GM12878 (cell line): ENCODE measurements around the gene DBNL. TPM values are rescaled to one million over a fixed set of nuclear protein-coding genes. Genes with fewer than 3 reads are reported as not detected.

ENCODE experiments used
- BHLHE40 ChIP-seq, 2 experiments: fragments of 450-650 bp in 1 of 2; IDR thresholded peaks; 2 replicates each; pipeline ENCODE4 v1.6.1; 2011 to 2017; ENCODE audit warnings: low read depth in 2 of 2, borderline replicate concordance in 1 of 2, improper control_type of control experiment in 1 of 2, low read length in 1 of 2, mild to moderate bottlenecking in 1 of 2
- GABPA ChIP-seq: IDR thresholded peaks from 2 replicates; pipeline ENCODE4 v1.6.1; 2014; ENCODE audit warnings: antibody characterized with exemption, low read depth, mild to moderate bottlenecking, inconsistent platforms
- GATAD2B ChIP-seq: fragments of 450-650 bp; conservative IDR thresholded peaks from 2 replicates; pipeline ENCODE4 v1.6.1; 2017; ENCODE audit warnings: low read depth, mild to moderate bottlenecking, moderate library complexity
- KAT2A ChIP-seq: conservative IDR thresholded peaks from 2 replicates; pipeline ENCODE4 v1.6.1; 2011; ENCODE audit warnings: low read depth, low read length; ENCODE audit not compliant: control insufficient read depth
- KDM1A ChIP-seq: fragments of 200-600 bp; sonication (generic); IDR thresholded peaks from 2 replicates; pipeline ENCODE4 v1.6.1; 2016; ENCODE audit warnings: borderline replicate concordance
- MTA2 ChIP-seq: fragments of 450-650 bp; IDR thresholded peaks from 2 replicates; pipeline ENCODE4 v1.6.1; 2016; ENCODE audit warnings: low read depth, mild to moderate bottlenecking, moderate library complexity
- MYB ChIP-seq: fragments of 150-350 bp; IDR thresholded peaks from 2 replicates; pipeline ENCODE4 v1.6.1; 2014; ENCODE audit warnings: mild to moderate bottlenecking, low read depth, low read length, borderline replicate concordance
- NBN ChIP-seq: fragments of 450-650 bp; IDR thresholded peaks from 2 replicates; pipeline ENCODE4 v1.6.1; 2016
- NFIC ChIP-seq: IDR thresholded peaks from 2 replicates; pipeline ENCODE4 v1.6.1; 2012; ENCODE audit warnings: low read depth, mild to moderate bottlenecking, inconsistent platforms, low read length, moderate library complexity
- NFYA ChIP-seq: IDR thresholded peaks from 2 replicates; pipeline ENCODE4 v1.6.1; 2011; ENCODE audit warnings: low read depth, mild to moderate bottlenecking, low read length, improper control_type of control experiment, borderline replicate concordance
- RAD21 ChIP-seq: IDR thresholded peaks from 2 replicates; pipeline ENCODE4 v1.6.1; 2011; ENCODE audit warnings: mild to moderate bottlenecking, low read depth, low read length, moderate library complexity; ENCODE audit not compliant: insufficient read depth
- SMARCA5 ChIP-seq: fragments of 450-650 bp; IDR thresholded peaks from 2 replicates; pipeline ENCODE4 v1.6.1; 2017; ENCODE audit warnings: mild to moderate bottlenecking
- SPI1 ChIP-seq: IDR thresholded peaks from 2 replicates; pipeline ENCODE4 v1.6.1; 2011; ENCODE audit warnings: low read depth, mild to moderate bottlenecking, low read length, moderate library complexity, borderline replicate concordance; ENCODE audit not compliant: insufficient read depth
- SREBF2 ChIP-seq: IDR thresholded peaks from 2 replicates; pipeline ENCODE4 v1.6.1; 2012; ENCODE audit warnings: mild to moderate bottlenecking, low read length
- TBL1XR1 ChIP-seq: IDR thresholded peaks from 2 replicates; pipeline ENCODE4 v1.6.1; 2012; ENCODE audit warnings: low read depth, low read length, improper control_type of control experiment
- ZSCAN29 ChIP-seq: fragments of 450-650 bp; IDR thresholded peaks from 2 replicates; pipeline ENCODE4 v1.6.1; 2017; ENCODE audit warnings: mild to moderate bottlenecking, moderate library complexity
- polyA plus RNA-seq, 11 experiments: library from polyadenylated mRNA; depleted of rRNA in 4 of 11; unstranded in 6 of 11; stranded (reverse) in 5 of 11; fragments of >200 nt; fragmentation: Nextera tagmentation in 4 of 11; fragmentation: Illumina TruSeq in 1 of 11; extraction: Ambion mirVana in 4 of 11; extraction: Trizol in 1 of 11; gene quantifications; 1 replicate in 1 of 11; 2 replicates in 10 of 11; pipeline versions ENCODE4 v1.2.1 to v1.2.3, GENCODE V29; 2011 to 2016; ENCODE audit warnings: inconsistent platforms in 2 of 11, missing spikeins in 2 of 11, low read depth in 1 of 11
- total RNA-seq, 4 experiments: library from RNA; depleted of rRNA in 3 of 4; stranded (reverse); fragments of >200 nt in 3 of 4; fragmentation: Illumina TruSeq in 1 of 4; extraction: Trizol in 1 of 4; gene quantifications; 2 replicates each; pipeline versions ENCODE4 v1.2.1 to v1.2.3, GENCODE V29; 2013 to 2021
- TF ChIP-seq, protein P1 (sequence below): fragments of 450-650 bp; formaldehyde crosslinking; IDR thresholded peaks from 2 replicates; pipeline ENCODE4 v1.5.0; 2022; ENCODE audit warnings: mild to moderate bottlenecking, missing genetic modification characterization
- TF ChIP-seq, protein P2 (sequence below): IDR thresholded peaks from 2 replicates; pipeline ENCODE4 v1.6.1; 2012; ENCODE audit warnings: low read depth, low read length, improper control_type of control experiment
- TF ChIP-seq, protein P3 (sequence below): fragments of 450-650 bp; IDR thresholded peaks from 2 replicates; pipeline ENCODE4 v1.6.1; 2016; ENCODE audit warnings: mild to moderate bottlenecking
- TF ChIP-seq, protein P4 (sequence below): fragments of 450-650 bp; IDR thresholded peaks from 2 replicates; pipeline ENCODE4 v1.6.1; 2017; ENCODE audit warnings: mild to moderate bottlenecking
- TF ChIP-seq, protein P5 (sequence below): IDR thresholded peaks from 2 replicates; pipeline ENCODE4 v1.6.1; 2012; ENCODE audit warnings: low read depth, low read length, improper control_type of control experiment

Gene DBNL
- total and polyA plus RNA-seq, 10 of the 15 experiments (the other 5 are each of a cell fraction or from before 2014, with no cell fraction given), result 4.1 to 179 (median 84.3) TPM

DNA sequence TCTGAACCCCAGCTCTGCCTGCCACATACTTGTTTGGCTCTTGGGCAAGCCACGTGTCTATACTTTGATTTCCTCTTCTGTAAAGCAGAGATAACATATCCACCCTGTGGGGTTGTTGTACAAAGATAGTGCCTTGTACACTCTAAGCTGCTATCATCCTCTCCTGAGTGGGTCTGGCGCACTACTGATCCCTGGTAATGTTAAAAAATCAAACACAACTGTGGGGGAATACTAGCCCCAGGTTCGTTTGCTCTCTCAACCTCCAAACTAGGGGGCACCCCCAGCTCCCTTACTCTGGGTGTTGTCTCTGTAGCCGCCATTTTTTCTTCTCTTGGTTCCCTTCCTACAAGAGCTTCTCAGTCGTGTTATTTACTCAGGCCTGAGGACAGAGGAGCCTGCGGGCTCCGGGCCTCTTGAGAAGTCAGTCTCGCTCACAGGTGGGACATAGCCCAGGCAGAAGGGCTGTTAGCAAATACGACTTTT lies 36.8 kb downstream of the DBNL start (continued):
- TF ChIP-seq, protein P1, sequence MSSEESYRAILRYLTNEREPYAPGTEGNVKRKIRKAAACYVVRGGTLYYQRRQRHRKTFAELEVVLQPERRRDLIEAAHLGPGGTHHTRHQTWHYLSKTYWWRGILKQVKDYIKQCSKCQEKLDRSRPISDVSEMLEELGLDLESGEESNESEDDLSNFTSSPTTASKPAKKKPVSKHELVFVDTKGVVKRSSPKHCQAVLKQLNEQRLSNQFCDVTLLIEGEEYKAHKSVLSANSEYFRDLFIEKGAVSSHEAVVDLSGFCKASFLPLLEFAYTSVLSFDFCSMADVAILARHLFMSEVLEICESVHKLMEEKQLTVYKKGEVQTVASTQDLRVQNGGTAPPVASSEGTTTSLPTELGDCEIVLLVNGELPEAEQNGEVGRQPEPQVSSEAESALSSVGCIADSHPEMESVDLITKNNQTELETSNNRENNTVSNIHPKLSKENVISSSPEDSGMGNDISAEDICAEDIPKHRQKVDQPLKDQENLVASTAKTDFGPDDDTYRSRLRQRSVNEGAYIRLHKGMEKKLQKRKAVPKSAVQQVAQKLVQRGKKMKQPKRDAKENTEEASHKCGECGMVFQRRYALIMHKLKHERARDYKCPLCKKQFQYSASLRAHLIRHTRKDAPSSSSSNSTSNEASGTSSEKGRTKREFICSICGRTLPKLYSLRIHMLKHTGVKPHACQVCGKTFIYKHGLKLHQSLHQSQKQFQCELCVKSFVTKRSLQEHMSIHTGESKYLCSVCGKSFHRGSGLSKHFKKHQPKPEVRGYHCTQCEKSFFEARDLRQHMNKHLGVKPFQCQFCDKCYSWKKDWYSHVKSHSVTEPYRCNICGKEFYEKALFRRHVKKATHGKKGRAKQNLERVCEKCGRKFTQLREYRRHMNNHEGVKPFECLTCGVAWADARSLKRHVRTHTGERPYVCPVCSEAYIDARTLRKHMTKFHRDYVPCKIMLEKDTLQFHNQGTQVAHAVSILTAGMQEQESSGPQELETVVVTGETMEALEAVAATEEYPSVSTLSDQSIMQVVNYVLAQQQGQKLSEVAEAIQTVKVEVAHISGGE, result no peak
- TF ChIP-seq SPI1 (0 out of 2 replicates have a peak, but pooled peaks have one; percentile 2), NFIC (no peak; the same call in 1 of the 2 replicates), KAT2A (no peak), TBL1XR1 (no peak), GABPA (no peak), ZSCAN29 (no peak), SREBF2 (no peak), NBN (peak; percentile 59; the same call in 1 of the 2 replicates), KDM1A (no peak), MYB (no peak), BHLHE40 (IDR thresholded peaks at IDR 0.05; ENCODE audit: borderline replicate concordance in 1 of 2, low read depth in 2 of 2, low read length in 1 of 2) (no peak), MTA2 (no peak), NFYA (no peak), GATAD2B (no peak; the same call in 1 of the 2 replicates), RAD21 (peak; percentile 10; the same call in 1 of the 2 replicates), SMARCA5 (peak; percentile 17; the same call in 1 of the 2 replicates)
- TF ChIP-seq, protein P2, sequence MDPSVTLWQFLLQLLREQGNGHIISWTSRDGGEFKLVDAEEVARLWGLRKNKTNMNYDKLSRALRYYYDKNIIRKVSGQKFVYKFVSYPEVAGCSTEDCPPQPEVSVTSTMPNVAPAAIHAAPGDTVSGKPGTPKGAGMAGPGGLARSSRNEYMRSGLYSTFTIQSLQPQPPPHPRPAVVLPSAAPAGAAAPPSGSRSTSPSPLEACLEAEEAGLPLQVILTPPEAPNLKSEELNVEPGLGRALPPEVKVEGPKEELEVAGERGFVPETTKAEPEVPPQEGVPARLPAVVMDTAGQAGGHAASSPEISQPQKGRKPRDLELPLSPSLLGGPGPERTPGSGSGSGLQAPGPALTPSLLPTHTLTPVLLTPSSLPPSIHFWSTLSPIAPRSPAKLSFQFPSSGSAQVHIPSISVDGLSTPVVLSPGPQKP, result no peak
- TF ChIP-seq, protein P3, sequence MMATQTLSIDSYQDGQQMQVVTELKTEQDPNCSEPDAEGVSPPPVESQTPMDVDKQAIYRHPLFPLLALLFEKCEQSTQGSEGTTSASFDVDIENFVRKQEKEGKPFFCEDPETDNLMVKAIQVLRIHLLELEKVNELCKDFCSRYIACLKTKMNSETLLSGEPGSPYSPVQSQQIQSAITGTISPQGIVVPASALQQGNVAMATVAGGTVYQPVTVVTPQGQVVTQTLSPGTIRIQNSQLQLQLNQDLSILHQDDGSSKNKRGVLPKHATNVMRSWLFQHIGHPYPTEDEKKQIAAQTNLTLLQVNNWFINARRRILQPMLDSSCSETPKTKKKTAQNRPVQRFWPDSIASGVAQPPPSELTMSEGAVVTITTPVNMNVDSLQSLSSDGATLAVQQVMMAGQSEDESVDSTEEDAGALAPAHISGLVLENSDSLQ, result no peak
- TF ChIP-seq, protein P4, sequence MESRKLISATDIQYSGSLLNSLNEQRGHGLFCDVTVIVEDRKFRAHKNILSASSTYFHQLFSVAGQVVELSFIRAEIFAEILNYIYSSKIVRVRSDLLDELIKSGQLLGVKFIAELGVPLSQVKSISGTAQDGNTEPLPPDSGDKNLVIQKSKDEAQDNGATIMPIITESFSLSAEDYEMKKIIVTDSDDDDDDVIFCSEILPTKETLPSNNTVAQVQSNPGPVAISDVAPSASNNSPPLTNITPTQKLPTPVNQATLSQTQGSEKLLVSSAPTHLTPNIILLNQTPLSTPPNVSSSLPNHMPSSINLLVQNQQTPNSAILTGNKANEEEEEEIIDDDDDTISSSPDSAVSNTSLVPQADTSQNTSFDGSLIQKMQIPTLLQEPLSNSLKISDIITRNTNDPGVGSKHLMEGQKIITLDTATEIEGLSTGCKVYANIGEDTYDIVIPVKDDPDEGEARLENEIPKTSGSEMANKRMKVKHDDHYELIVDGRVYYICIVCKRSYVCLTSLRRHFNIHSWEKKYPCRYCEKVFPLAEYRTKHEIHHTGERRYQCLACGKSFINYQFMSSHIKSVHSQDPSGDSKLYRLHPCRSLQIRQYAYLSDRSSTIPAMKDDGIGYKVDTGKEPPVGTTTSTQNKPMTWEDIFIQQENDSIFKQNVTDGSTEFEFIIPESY, result no peak
- TF ChIP-seq, protein P5, sequence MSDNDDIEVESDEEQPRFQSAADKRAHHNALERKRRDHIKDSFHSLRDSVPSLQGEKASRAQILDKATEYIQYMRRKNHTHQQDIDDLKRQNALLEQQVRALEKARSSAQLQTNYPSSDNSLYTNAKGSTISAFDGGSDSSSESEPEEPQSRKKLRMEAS, result no peak
